ENCODE measurements around the gene KCNF1. TPM values are rescaled to one million over a fixed set of nuclear protein-coding genes. Genes with fewer than 3 reads are reported as not detected.

The KCNF1 gene
- not detected for polyA plus RNA-seq (2012; ENCODE audit: low read depth, missing spikeins)

- no peak for TF ChIP-seq TAF1 (IDR thresholded peaks at IDR 0.05; ENCODE audit: low read depth, low read length)
- no peak for TF ChIP-seq SPI1 (IDR thresholded peaks at IDR 0.05; ENCODE audit: low read depth, low read length)
- no peak for TF ChIP-seq POLR2AphosphoS5 (IDR thresholded peaks at IDR 0.05; ENCODE audit: low read depth, low read length)
- no peak for TF ChIP-seq PAX5 (IDR thresholded peaks at IDR 0.05; ENCODE audit: insufficient read depth, low read length, severe bottlenecking)
- TF ChIP-seq POU2F2 (IDR thresholded peaks at IDR 0.05; ENCODE audit: low read depth, low read length) = no peak
- no peak for TF ChIP-seq POLR2A (IDR thresholded peaks at IDR 0.05; ENCODE audit: low read depth, low read length)
- FAIRE-seq (no peak), DNase-seq (ENCODE audit: insufficient read length, low spot score) (no peak)
Measured at GRCh38 chr2:10911291-10912075, at the start of gene KCNF1. KCNF1 (plus strand) TSS chr2:10911934; CDS start chr2:10912427, 493 bp downstream.

GRCh38 chr2:10862330-10862729 is 49.4 kb upstream of the KCNF1 start:
- TF ChIP-seq POLR2AphosphoS5 (IDR thresholded peaks at IDR 0.05; ENCODE audit: low read depth, low read length) (no peak), TAF1 (IDR thresholded peaks at IDR 0.05; ENCODE audit: low read depth, low read length) (no peak), POLR2A (IDR thresholded peaks at IDR 0.05; ENCODE audit: low read depth, low read length) (no peak), SPI1 (IDR thresholded peaks at IDR 0.05; ENCODE audit: low read depth, low read length) (no peak), PAX5 (IDR thresholded peaks at IDR 0.05; ENCODE audit: insufficient read depth, low read length, severe bottlenecking) (no peak), POU2F2 (IDR thresholded peaks at IDR 0.05; ENCODE audit: low read depth, low read length) (no peak)
- FAIRE-seq (no peak), DNase-seq (ENCODE audit: insufficient read length, low spot score) (no peak)

- DNase-seq (ENCODE audit: insufficient read length, low spot score) = no peak
- no peak for TF ChIP-seq SPI1 (IDR thresholded peaks at IDR 0.05; ENCODE audit: low read depth, low read length)
- TF ChIP-seq POU2F2 (IDR thresholded peaks at IDR 0.05; ENCODE audit: low read depth, low read length) = no peak
- no peak for TF ChIP-seq TAF1 (IDR thresholded peaks at IDR 0.05; ENCODE audit: low read depth, low read length)
- no peak for TF ChIP-seq POLR2AphosphoS5 (IDR thresholded peaks at IDR 0.05; ENCODE audit: low read depth, low read length)
- TF ChIP-seq PAX5 (IDR thresholded peaks at IDR 0.05; ENCODE audit: insufficient read depth, low read length, severe bottlenecking) = no peak
- no peak for TF ChIP-seq POLR2A (IDR thresholded peaks at IDR 0.05; ENCODE audit: low read depth, low read length)
- no peak for FAIRE-seq
Measured at GRCh38 chr2:10863047-10863446, 48.7 kb upstream of the KCNF1 start.

GRCh38 chr2:10863837-10864236 is 47.9 kb upstream of the KCNF1 start:
- TF ChIP-seq PAX5 (IDR thresholded peaks at IDR 0.05; ENCODE audit: insufficient read depth, low read length, severe bottlenecking) (no peak), TAF1 (IDR thresholded peaks at IDR 0.05; ENCODE audit: low read depth, low read length) (no peak), POU2F2 (IDR thresholded peaks at IDR 0.05; ENCODE audit: low read depth, low read length) (peak; percentile 79; the same call in 1 of the 2 replicates), POLR2AphosphoS5 (IDR thresholded peaks at IDR 0.05; ENCODE audit: low read depth, low read length) (no peak), POLR2A (IDR thresholded peaks at IDR 0.05; ENCODE audit: low read depth, low read length) (no peak), SPI1 (IDR thresholded peaks at IDR 0.05; ENCODE audit: low read depth, low read length) (peak; percentile 84)
- peak; percentile 44 for DNase-seq (ENCODE audit: insufficient read length, low spot score)
- FAIRE-seq = peak; percentile 95

GRCh38 chr2:10864251-10864650 is 47.5 kb upstream of the KCNF1 start:
- DNase-seq (ENCODE audit: insufficient read length, low spot score) = no peak
- peak; percentile 31 for FAIRE-seq
- no peak for TF ChIP-seq SPI1 (IDR thresholded peaks at IDR 0.05; ENCODE audit: low read depth, low read length)
- TF ChIP-seq TAF1 (IDR thresholded peaks at IDR 0.05; ENCODE audit: low read depth, low read length) = no peak
- TF ChIP-seq POU2F2 (IDR thresholded peaks at IDR 0.05; ENCODE audit: low read depth, low read length) = no peak
- no peak for TF ChIP-seq PAX5 (IDR thresholded peaks at IDR 0.05; ENCODE audit: insufficient read depth, low read length, severe bottlenecking)
- no peak for TF ChIP-seq POLR2A (IDR thresholded peaks at IDR 0.05; ENCODE audit: low read depth, low read length)
- TF ChIP-seq POLR2AphosphoS5 (IDR thresholded peaks at IDR 0.05; ENCODE audit: low read depth, low read length) = no peak

- FAIRE-seq (peak; percentile 92), DNase-seq (ENCODE audit: insufficient read length, low spot score) (peak; percentile 52)
- TF ChIP-seq PAX5 (IDR thresholded peaks at IDR 0.05; ENCODE audit: insufficient read depth, low read length, severe bottlenecking) = no peak
- peak; percentile 72 for TF ChIP-seq SPI1 (IDR thresholded peaks at IDR 0.05; ENCODE audit: low read depth, low read length)
- TF ChIP-seq TAF1 (IDR thresholded peaks at IDR 0.05; ENCODE audit: low read depth, low read length) = no peak
- no peak for TF ChIP-seq POLR2A (IDR thresholded peaks at IDR 0.05; ENCODE audit: low read depth, low read length)
- TF ChIP-seq POLR2AphosphoS5 (IDR thresholded peaks at IDR 0.05; ENCODE audit: low read depth, low read length) = no peak
Measured at GRCh38 chr2:10864861-10865636, 46.7 kb upstream of the KCNF1 start.

- no peak for DNase-seq (ENCODE audit: insufficient read length, low spot score)
- FAIRE-seq = peak; percentile 48
- TF ChIP-seq TAF1 (IDR thresholded peaks at IDR 0.05; ENCODE audit: low read depth, low read length) = no peak
- TF ChIP-seq POLR2AphosphoS5 (IDR thresholded peaks at IDR 0.05; ENCODE audit: low read depth, low read length) = no peak
Measured at GRCh38 chr2:10865841-10866240, 45.9 kb upstream of the KCNF1 start.

- TF ChIP-seq PAX5 (IDR thresholded peaks at IDR 0.05; ENCODE audit: insufficient read depth, low read length, severe bottlenecking) (no peak), POU2F2 (IDR thresholded peaks at IDR 0.05; ENCODE audit: low read depth, low read length) (no peak), SPI1 (IDR thresholded peaks at IDR 0.05; ENCODE audit: low read depth, low read length) (no peak), POLR2AphosphoS5 (IDR thresholded peaks at IDR 0.05; ENCODE audit: low read depth, low read length) (no peak), POLR2A (IDR thresholded peaks at IDR 0.05; ENCODE audit: low read depth, low read length) (no peak), TAF1 (IDR thresholded peaks at IDR 0.05; ENCODE audit: low read depth, low read length) (no peak)
- no peak for DNase-seq (ENCODE audit: insufficient read length, low spot score)
- no peak for FAIRE-seq
Measured at GRCh38 chr2:10867692-10868420, 43.9 kb upstream of the KCNF1 start.
